Smooth muscle cell (in vitro differentiated cells): Measurements from ENCODE around the gene DCAF17. TPM values are rescaled to one million over a fixed set of nuclear protein-coding genes. Genes with fewer than 3 reads are reported as not detected.
"Not testable (repeated sequence)": the region's sequence is repeated elsewhere in the genome, so short reads cannot be mapped to it uniquely, and the experiment has no call there.

ENCODE experiments used
- DNase-seq: peaks from one replicate; lab custom pipeline; 2025; ENCODE audit not compliant: unreplicated experiment; lab: John Stamatoyannopoulos, UW
- H2AFZ ChIP-seq: fragments of 200-600 bp; sonication (generic); 2 replicates; pipeline ENCODE4 v1.6.0; 2016; ENCODE audit warnings: antibody characterized with exemption, low read depth, mild to moderate bottlenecking
- H3F3A ChIP-seq: fragments of 200-600 bp; sonication (generic); 2 replicates; pipeline ENCODE4 v1.6.0; 2017; ENCODE audit warnings: antibody characterized with exemption, low read depth
- H3K27ac ChIP-seq: fragments of 200-600 bp; sonication (generic); 2 replicates; pipeline ENCODE4 v1.5.1; 2016; ENCODE audit warnings: low read depth, mild to moderate bottlenecking
- H3K27me3 ChIP-seq: fragments of 200-600 bp; sonication (generic); 2 replicates; pipeline ENCODE4 v1.6.1; 2016; ENCODE audit warnings: low read depth, mild to moderate bottlenecking
- H3K36me3 ChIP-seq: fragments of 200-600 bp; sonication (generic); 2 replicates; pipeline ENCODE4 v1.5.1; 2016; ENCODE audit warnings: low read depth
- H3K4me1 ChIP-seq: fragments of 200-600 bp; sonication (generic); 2 replicates; pipeline ENCODE4 v1.5.1; 2016; ENCODE audit warnings: low read depth
- H3K4me2 ChIP-seq: fragments of 200-600 bp; sonication (generic); 2 replicates; pipeline ENCODE4 v1.6.0; 2016; ENCODE audit warnings: mild to moderate bottlenecking
- H3K4me3 ChIP-seq: fragments of 200-600 bp; sonication (generic); 2 replicates; pipeline ENCODE4 v1.5.1; 2016; ENCODE audit warnings: mild to moderate bottlenecking
- H3K79me2 ChIP-seq: fragments of 200-600 bp; sonication (generic); 2 replicates; pipeline ENCODE4 v1.6.0; 2016; ENCODE audit warnings: low read depth, mild to moderate bottlenecking
- H3K9ac ChIP-seq: fragments of 200-600 bp; sonication (generic); 2 replicates; pipeline ENCODE4 v1.6.0; 2016; ENCODE audit warnings: low read depth
- H3K9me3 ChIP-seq: fragments of 200-600 bp; sonication (generic); replicated peaks from 2 replicates; pipeline ENCODE4 v1.5.1; 2016; ENCODE audit warnings: low read depth
- H4K20me1 ChIP-seq: fragments of 200-600 bp; sonication (generic); 2 replicates; pipeline ENCODE4 v1.6.0; 2016; ENCODE audit warnings: low read depth
- WGBS: methylation state at CpG from one replicate; pipeline ENCODE4 v1.1.7; 2016; ENCODE audit warnings: low lambda C conversion rate; 5-methylcytosine and 5-hydroxymethylcytosine counted together
- polyA plus RNA-seq: library from polyadenylated mRNA; unstranded; fragments of >200 nt; fragmentation: Nextera tagmentation; extraction: Ambion mirVana; gene quantifications from 2 replicates; pipeline ENCODE4 v1.2.1, GENCODE V29; 2016
- total RNA-seq: library from RNA; depleted of rRNA; stranded (reverse); fragments of >200 nt; gene quantifications from 2 replicates; pipeline ENCODE4 v1.2.3, GENCODE V29; 2014
- TF ChIP-seq, protein P1 (sequence below): fragments of 200-600 bp; sonication (generic); IDR thresholded peaks from 2 replicates; pipeline ENCODE4 v1.5.1; 2017; ENCODE audit warnings: borderline replicate concordance, mild to moderate bottlenecking, antibody characterized with exemption; ENCODE audit not compliant: insufficient read depth, poor library complexity, severe bottlenecking

Gene DCAF17
- total and polyA plus RNA-seq, 2 experiments from 2014 or later, result 4.3 to 17.2 TPM

DNA sequence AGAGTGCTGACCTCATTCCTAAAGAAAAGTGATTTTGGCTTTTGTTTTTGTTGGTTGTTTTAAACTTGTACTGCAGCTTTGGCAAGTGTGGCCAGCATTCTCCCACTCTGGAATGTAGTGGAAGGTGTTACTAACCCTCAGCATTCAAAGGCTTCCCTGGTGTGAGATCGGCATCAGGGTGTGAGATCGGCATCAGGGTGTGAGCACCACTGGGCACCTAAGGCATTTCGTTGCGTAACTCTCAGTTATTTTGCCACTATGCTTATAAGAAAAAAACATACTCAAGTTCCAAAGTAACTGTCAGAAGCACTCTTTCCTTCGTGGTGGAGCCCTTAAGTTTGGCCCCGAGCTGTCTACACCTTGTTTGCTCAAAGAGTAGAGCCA is 90.0 kb downstream of the DCAF17 start:
- peak overlapping the region; percentile 99 for H3K4me2 ChIP-seq
- H3K79me2 ChIP-seq, result peaks cover 22% of the 10 kb centered on the region
- H3K27ac ChIP-seq, result peak overlapping the region; percentile 66
- H3K9me3 ChIP-seq, result no peaks in the 10 kb centered on the region
- H4K20me1 ChIP-seq, result peaks cover 5% of the 10 kb centered on the region
- H3K27me3 ChIP-seq, result no peaks in the 10 kb centered on the region
- peak overlapping the region; percentile 92 for H2AFZ ChIP-seq
- H3F3A ChIP-seq, result no peaks in the 10 kb centered on the region
- H3K36me3 ChIP-seq, result no peaks in the 10 kb centered on the region
- no peaks in the 10 kb centered on the region for H3K4me1 ChIP-seq
- DNase-seq, result no peak
- no peak overlapping the region for H3K9ac ChIP-seq
- H3K4me3 ChIP-seq, result peak overlapping the region; percentile 88
- TF ChIP-seq, protein P1, sequence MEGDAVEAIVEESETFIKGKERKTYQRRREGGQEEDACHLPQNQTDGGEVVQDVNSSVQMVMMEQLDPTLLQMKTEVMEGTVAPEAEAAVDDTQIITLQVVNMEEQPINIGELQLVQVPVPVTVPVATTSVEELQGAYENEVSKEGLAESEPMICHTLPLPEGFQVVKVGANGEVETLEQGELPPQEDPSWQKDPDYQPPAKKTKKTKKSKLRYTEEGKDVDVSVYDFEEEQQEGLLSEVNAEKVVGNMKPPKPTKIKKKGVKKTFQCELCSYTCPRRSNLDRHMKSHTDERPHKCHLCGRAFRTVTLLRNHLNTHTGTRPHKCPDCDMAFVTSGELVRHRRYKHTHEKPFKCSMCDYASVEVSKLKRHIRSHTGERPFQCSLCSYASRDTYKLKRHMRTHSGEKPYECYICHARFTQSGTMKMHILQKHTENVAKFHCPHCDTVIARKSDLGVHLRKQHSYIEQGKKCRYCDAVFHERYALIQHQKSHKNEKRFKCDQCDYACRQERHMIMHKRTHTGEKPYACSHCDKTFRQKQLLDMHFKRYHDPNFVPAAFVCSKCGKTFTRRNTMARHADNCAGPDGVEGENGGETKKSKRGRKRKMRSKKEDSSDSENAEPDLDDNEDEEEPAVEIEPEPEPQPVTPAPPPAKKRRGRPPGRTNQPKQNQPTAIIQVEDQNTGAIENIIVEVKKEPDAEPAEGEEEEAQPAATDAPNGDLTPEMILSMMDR, result no peak
- 29% methylated on average over 6 of the region's 6 CpGs for WGBS

DNA sequence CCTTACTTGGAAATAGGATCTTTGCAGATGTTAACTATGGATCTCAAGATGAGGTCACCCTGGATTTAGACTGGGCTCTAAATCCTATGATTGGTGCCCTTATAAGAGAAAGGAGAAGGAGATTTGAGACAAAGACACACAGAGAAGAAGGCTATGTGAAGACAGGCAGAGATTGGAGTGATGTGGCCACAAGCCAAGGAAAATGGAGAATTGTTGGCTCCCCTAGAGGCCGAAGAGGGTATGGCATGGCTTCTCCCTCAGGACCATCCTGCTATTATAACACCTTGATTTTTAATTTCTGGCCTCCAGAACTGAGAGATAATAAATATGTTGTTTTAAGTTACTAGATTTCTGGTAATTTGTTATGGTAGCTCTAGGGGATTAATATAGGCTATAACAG is 95.9 kb downstream of the DCAF17 start:
- Histone ChIP-seq H3K27me3 (no peaks in the 10 kb centered on the region), H2AFZ (no peak overlapping the region), H3K4me3 (no peak overlapping the region), H3K9me3 (no peaks in the 10 kb centered on the region), H3K27ac (no peak overlapping the region), H3K4me1 (peaks cover 5% of the 10 kb centered on the region), H3K9ac (no peak overlapping the region), H3K36me3 (no peaks in the 10 kb centered on the region), H4K20me1 (peaks cover 19% of the 10 kb centered on the region), H3K79me2 (peaks cover 17% of the 10 kb centered on the region), H3F3A (peaks cover 12% of the 10 kb centered on the region), H3K4me2 (no peak overlapping the region)
- TF ChIP-seq, protein P1, result peak; percentile 47
- WGBS, result 100% methylated on average over 1 of the region's 1 CpG
- no peak for DNase-seq

DNA sequence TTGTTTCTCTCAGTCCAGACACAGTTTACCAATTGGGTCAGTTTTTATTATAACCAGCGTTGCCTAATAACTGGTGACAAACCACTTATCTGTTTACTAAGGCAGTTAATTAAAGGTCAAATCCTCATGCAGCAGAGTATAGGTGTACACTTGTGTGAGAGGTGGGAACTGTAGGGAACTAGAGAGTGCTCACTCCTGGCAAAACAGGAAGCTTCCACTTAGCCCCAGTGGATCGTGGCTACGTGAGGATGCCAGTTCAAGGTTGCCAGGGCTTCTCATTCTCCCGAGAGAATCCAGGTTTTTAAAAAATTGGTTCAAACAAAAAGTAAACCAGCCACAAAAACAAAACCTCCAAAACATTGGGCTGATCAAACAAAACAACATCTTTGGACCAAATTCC is 96.4 kb downstream of the DCAF17 start:
- Histone ChIP-seq H3K79me2 (peaks cover 13% of the 10 kb centered on the region), H3K27me3 (no peaks in the 10 kb centered on the region), H3K9me3 (no peaks in the 10 kb centered on the region), H3F3A (peaks cover 12% of the 10 kb centered on the region), H2AFZ (no peak overlapping the region), H3K27ac (peak overlapping the region; percentile 72), H3K9ac (no peak overlapping the region), H3K36me3 (no peaks in the 10 kb centered on the region), H3K4me1 (peaks cover 5% of the 10 kb centered on the region), H3K4me2 (peak overlapping the region; percentile 78), H3K4me3 (no peak overlapping the region), H4K20me1 (peaks cover 15% of the 10 kb centered on the region)
- 98% methylated on average over 4 of the region's 4 CpGs for WGBS
- TF ChIP-seq, protein P1, result no peak
- no peak for DNase-seq

DNA sequence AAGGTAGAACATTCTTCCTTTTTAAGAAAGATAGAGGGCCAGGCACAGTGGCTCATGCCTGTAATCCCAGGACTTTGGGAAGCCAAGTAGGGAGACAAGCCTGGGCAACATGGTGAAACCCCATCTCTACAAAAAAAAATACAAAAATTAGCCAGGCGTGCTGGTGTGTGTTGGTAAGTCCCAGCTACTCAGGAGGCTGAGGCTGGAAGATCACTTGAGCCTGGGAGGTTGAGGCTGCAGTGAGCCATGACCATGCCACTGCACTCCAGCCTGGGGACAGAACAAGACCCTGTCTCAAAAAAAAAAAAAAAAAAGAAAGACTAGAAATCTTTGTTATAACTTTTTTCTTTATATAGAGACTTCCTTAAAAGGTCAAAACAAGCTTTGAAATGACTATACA is 96.8 kb downstream of the DCAF17 start:
- WGBS, result 73% methylated on average over 1 of the region's 1 CpG
- peak overlapping the region; percentile 78 for H3K4me2 ChIP-seq
- H3K4me3 ChIP-seq, result peak overlapping the region; percentile 21
- not testable (repeated sequence) for H3K9me3 ChIP-seq, H3K9ac ChIP-seq, H3K79me2 ChIP-seq, H2AFZ ChIP-seq, H3K36me3 ChIP-seq, H3K4me1 ChIP-seq, H3K27me3 ChIP-seq, DNase-seq
- H4K20me1 ChIP-seq, result peaks cover 13% of the 10 kb centered on the region
- H3F3A ChIP-seq, result peaks cover 12% of the 10 kb centered on the region
- peak overlapping the region; percentile 72 for H3K27ac ChIP-seq
